ENCODE results near the gene ADAMTSL3. TPM values are rescaled to one million over a fixed set of nuclear protein-coding genes. Genes with fewer than 3 reads are reported as not detected.

ADAMTSL3 gene
- total RNA-seq, 1 experiment from 2014 or later, result 1.8 TPM

DNA sequence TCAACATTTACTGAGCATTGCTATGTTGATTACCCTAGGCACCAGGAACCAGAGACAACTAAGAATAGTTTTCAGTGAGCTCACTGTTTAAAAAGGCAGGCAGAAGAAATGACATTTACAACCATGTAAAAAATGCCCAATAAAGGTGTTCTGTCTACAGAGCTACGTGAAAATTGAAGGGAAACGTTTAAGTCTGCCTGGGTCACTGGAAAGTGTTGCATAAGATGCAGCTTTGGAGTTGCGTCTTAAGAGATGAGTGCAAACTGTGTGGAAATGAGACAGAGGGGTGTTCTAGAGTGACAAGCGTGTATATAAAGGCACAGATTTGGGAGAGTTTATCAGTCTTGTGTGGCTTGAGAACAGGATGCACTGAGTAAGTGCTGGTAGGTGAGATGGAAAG lies 303.0 kb downstream of the ADAMTSL3 start:
- no peaks in the 10 kb centered on the region for H3K27me3 Mint-ChIP-seq (ENCODE audit: low read depth)
- DNase-seq (ENCODE audit: low spot score), result no peak
- CTCF ChIA-PET, result interaction anchor here (1.2 kb wide), 1 partner anchor 17 kb away, joined by 3 read pairs; no protein-coding TSS in a partner anchor
- peaks cover 12% of the 10 kb centered on the region for H3K9me3 Mint-ChIP-seq
- no peak overlapping the region for H3K27ac Mint-ChIP-seq
- no peak overlapping the region for H3K4me3 Mint-ChIP-seq
- no peak for ATAC-seq
- TF ChIP-seq ZNF416 (CRISPR knock-in tag; IDR thresholded peaks at IDR 0.05) (no peak), FOXK1 (CRISPR knock-in tag; IDR thresholded peaks at IDR 0.05) (no peak), IRF2 (CRISPR knock-in tag; IDR thresholded peaks at IDR 0.05; ENCODE audit: borderline replicate concordance, low read depth) (no peak), OVOL2 (CRISPR knock-in tag; IDR thresholded peaks at IDR 0.05; ENCODE audit: borderline replicate concordance) (no peak), NFYB (CRISPR knock-in tag; conservative IDR thresholded peaks at IDR 0.05; ENCODE audit: low read depth) (no peak), GRHL2 (CRISPR knock-in tag; IDR thresholded peaks at IDR 0.05; ENCODE audit: insufficient replicate concordance, severe bottlenecking) (no peak), ZNF232 (CRISPR knock-in tag; IDR thresholded peaks at IDR 0.05) (no peak), KAT7 (CRISPR knock-in tag; IDR thresholded peaks at IDR 0.05; ENCODE audit: borderline replicate concordance) (no peak)
- TF ChIP-seq, protein P1, sequence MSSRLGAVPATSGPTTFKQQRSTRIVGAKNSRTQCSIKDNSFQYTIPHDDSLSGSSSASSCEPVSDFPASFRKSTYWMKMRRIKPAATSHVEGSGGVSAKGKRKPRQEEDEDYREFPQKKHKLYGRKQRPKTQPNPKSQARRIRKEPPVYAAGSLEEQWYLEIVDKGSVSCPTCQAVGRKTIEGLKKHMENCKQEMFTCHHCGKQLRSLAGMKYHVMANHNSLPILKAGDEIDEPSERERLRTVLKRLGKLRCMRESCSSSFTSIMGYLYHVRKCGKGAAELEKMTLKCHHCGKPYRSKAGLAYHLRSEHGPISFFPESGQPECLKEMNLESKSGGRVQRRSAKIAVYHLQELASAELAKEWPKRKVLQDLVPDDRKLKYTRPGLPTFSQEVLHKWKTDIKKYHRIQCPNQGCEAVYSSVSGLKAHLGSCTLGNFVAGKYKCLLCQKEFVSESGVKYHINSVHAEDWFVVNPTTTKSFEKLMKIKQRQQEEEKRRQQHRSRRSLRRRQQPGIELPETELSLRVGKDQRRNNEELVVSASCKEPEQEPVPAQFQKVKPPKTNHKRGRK (CRISPR knock-in tag; IDR thresholded peaks at IDR 0.05; ENCODE audit: borderline replicate concordance), result no peak
- TF ChIP-seq, protein P2, sequence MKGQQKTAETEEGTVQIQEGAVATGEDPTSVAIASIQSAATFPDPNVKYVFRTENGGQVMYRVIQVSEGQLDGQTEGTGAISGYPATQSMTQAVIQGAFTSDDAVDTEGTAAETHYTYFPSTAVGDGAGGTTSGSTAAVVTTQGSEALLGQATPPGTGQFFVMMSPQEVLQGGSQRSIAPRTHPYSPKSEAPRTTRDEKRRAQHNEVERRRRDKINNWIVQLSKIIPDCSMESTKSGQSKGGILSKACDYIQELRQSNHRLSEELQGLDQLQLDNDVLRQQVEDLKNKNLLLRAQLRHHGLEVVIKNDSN (CRISPR knock-in tag; IDR thresholded peaks at IDR 0.05), result no peak
- TF ChIP-seq, protein P3, sequence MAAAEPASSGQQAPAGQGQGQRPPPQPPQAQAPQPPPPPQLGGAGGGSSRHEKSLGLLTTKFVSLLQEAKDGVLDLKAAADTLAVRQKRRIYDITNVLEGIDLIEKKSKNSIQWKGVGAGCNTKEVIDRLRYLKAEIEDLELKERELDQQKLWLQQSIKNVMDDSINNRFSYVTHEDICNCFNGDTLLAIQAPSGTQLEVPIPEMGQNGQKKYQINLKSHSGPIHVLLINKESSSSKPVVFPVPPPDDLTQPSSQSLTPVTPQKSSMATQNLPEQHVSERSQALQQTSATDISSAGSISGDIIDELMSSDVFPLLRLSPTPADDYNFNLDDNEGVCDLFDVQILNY (CRISPR knock-in tag; IDR thresholded peaks at IDR 0.05), result no peak
- TF ChIP-seq, protein P4, sequence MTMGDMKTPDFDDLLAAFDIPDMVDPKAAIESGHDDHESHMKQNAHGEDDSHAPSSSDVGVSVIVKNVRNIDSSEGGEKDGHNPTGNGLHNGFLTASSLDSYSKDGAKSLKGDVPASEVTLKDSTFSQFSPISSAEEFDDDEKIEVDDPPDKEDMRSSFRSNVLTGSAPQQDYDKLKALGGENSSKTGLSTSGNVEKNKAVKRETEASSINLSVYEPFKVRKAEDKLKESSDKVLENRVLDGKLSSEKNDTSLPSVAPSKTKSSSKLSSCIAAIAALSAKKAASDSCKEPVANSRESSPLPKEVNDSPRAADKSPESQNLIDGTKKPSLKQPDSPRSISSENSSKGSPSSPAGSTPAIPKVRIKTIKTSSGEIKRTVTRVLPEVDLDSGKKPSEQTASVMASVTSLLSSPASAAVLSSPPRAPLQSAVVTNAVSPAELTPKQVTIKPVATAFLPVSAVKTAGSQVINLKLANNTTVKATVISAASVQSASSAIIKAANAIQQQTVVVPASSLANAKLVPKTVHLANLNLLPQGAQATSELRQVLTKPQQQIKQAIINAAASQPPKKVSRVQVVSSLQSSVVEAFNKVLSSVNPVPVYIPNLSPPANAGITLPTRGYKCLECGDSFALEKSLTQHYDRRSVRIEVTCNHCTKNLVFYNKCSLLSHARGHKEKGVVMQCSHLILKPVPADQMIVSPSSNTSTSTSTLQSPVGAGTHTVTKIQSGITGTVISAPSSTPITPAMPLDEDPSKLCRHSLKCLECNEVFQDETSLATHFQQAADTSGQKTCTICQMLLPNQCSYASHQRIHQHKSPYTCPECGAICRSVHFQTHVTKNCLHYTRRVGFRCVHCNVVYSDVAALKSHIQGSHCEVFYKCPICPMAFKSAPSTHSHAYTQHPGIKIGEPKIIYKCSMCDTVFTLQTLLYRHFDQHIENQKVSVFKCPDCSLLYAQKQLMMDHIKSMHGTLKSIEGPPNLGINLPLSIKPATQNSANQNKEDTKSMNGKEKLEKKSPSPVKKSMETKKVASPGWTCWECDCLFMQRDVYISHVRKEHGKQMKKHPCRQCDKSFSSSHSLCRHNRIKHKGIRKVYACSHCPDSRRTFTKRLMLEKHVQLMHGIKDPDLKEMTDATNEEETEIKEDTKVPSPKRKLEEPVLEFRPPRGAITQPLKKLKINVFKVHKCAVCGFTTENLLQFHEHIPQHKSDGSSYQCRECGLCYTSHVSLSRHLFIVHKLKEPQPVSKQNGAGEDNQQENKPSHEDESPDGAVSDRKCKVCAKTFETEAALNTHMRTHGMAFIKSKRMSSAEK (CRISPR knock-in tag; IDR thresholded peaks at IDR 0.05; ENCODE audit: borderline replicate concordance), result no peak
- TF ChIP-seq, protein P5, sequence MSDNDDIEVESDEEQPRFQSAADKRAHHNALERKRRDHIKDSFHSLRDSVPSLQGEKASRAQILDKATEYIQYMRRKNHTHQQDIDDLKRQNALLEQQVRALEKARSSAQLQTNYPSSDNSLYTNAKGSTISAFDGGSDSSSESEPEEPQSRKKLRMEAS (CRISPR knock-in tag; IDR thresholded peaks at IDR 0.05), result no peak
- H3K4me1 Mint-ChIP-seq, result peaks cover 5% of the 10 kb centered on the region
- no peaks in the 10 kb centered on the region for H3K36me3 Mint-ChIP-seq
- POLR2A ChIA-PET, result no interaction called here

DNA sequence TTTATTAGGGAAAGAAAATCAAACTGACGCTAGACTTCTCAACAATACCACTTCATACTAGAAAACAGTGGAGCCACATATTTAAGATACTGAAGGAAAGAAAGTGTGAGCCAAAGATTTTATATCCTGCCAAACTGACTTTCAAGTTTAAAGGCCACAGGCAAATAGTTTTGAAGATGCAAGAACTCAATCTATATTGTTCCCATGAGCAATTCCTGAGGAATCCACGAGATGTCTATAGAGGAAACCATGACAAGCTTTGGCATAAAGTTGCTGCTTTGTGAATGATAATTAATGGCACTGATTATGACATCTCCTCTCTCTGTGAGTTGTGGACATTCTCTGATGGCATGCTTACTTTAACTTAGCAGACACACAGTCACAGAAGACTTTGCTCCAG lies 305.6 kb downstream of the ADAMTSL3 start:
- TF ChIP-seq NFYB (CRISPR knock-in tag; conservative IDR thresholded peaks at IDR 0.05; ENCODE audit: low read depth), result no peak
- TF ChIP-seq, protein P6, sequence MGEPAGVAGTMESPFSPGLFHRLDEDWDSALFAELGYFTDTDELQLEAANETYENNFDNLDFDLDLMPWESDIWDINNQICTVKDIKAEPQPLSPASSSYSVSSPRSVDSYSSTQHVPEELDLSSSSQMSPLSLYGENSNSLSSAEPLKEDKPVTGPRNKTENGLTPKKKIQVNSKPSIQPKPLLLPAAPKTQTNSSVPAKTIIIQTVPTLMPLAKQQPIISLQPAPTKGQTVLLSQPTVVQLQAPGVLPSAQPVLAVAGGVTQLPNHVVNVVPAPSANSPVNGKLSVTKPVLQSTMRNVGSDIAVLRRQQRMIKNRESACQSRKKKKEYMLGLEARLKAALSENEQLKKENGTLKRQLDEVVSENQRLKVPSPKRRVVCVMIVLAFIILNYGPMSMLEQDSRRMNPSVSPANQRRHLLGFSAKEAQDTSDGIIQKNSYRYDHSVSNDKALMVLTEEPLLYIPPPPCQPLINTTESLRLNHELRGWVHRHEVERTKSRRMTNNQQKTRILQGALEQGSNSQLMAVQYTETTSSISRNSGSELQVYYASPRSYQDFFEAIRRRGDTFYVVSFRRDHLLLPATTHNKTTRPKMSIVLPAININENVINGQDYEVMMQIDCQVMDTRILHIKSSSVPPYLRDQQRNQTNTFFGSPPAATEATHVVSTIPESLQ (CRISPR knock-in tag; IDR thresholded peaks at IDR 0.05), result no peak
- TF ChIP-seq, protein P3 (CRISPR knock-in tag; IDR thresholded peaks at IDR 0.05), result no peak
- no peak for TF ChIP-seq EMX1 (CRISPR knock-in tag; IDR thresholded peaks at IDR 0.05)
- TF ChIP-seq, protein P4 (CRISPR knock-in tag; IDR thresholded peaks at IDR 0.05; ENCODE audit: borderline replicate concordance), result no peak
- no peak for ATAC-seq
- CTCF ChIA-PET, result no interaction called here

More for the DNA sequence above, 305.6 kb downstream of the ADAMTSL3 start:
- peaks cover 4% of the 10 kb centered on the region; the same call in 1 of the 2 replicates for H3K36me3 Mint-ChIP-seq
- H3K27ac Mint-ChIP-seq, result no peak overlapping the region
- no peak for DNase-seq (ENCODE audit: low spot score)
- peaks cover 14% of the 10 kb centered on the region for H3K9me3 Mint-ChIP-seq
- POLR2A ChIA-PET, result interaction anchor here (0.6 kb wide), 1 partner anchor 1835 kb away, joined by 3 read pairs; no protein-coding TSS in a partner anchor
- peaks cover 5% of the 10 kb centered on the region for H3K4me1 Mint-ChIP-seq
- H3K4me3 Mint-ChIP-seq, result no peak overlapping the region
- peaks cover 2% of the 10 kb centered on the region; the same call in 1 of the 2 replicates for H3K27me3 Mint-ChIP-seq (ENCODE audit: low read depth)
